ENCODE measurements around the gene USP47.

USP47 gene

DNA sequence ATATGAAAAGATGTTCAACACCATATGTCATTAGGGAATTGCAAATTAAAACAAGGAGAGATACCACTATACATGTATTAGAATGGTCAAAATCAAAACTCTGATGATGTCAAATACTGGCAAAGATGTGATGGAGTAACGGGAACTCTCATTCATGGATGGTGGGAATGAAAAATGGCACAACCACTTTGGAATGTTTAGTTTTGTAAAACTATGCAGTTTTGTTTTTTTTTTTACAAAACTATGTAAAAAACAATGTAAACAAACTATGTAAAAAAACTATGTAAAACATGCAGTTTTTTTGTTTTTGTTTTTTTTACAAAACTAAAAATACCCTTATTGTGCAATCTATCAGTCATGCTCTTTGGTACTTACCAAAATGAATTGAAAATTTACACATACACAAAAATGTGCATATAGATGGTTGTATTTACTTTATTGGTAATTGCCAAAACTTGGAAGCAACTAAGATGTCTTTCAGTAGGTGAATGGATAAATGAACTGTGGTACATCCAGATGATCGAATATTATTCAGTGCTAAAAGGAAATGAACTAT lies 5.0 kb upstream of the USP47 start:
- no peak for ATAC-seq
- TF ChIP-seq ZNF565 (CRISPR knock-in tag; conservative IDR thresholded peaks at IDR 0.05; ENCODE audit: low read depth): no peak
- TF ChIP-seq, protein P1, sequence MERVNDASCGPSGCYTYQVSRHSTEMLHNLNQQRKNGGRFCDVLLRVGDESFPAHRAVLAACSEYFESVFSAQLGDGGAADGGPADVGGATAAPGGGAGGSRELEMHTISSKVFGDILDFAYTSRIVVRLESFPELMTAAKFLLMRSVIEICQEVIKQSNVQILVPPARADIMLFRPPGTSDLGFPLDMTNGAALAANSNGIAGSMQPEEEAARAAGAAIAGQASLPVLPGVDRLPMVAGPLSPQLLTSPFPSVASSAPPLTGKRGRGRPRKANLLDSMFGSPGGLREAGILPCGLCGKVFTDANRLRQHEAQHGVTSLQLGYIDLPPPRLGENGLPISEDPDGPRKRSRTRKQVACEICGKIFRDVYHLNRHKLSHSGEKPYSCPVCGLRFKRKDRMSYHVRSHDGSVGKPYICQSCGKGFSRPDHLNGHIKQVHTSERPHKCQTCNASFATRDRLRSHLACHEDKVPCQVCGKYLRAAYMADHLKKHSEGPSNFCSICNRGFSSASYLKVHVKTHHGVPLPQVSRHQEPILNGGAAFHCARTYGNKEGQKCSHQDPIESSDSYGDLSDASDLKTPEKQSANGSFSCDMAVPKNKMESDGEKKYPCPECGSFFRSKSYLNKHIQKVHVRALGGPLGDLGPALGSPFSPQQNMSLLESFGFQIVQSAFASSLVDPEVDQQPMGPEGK (CRISPR knock-in tag; IDR thresholded peaks at IDR 0.05; ENCODE audit: borderline replicate concordance): no peak
- TF ChIP-seq TCF4 (CRISPR knock-in tag; IDR thresholded peaks at IDR 0.05; ENCODE audit: borderline replicate concordance): no peak
- no peak for TF ChIP-seq ZNF8 (CRISPR knock-in tag; IDR thresholded peaks at IDR 0.05)

- ATAC-seq: no peak
- TF ChIP-seq TSHZ2 (CRISPR knock-in tag; IDR thresholded peaks at IDR 0.05) (no peak), CSRNP3 (CRISPR knock-in tag; IDR thresholded peaks at IDR 0.05) (no peak), OSR1 (CRISPR knock-in tag; IDR thresholded peaks at IDR 0.05) (no peak), CSDC2 (CRISPR knock-in tag; IDR thresholded peaks at IDR 0.05) (no peak), ESRRG (CRISPR knock-in tag; IDR thresholded peaks at IDR 0.05) (no peak)
- TF ChIP-seq, protein P1 (CRISPR knock-in tag; IDR thresholded peaks at IDR 0.05; ENCODE audit: borderline replicate concordance): no peak
Measured at GRCh38 chr11:11839718-11840117, 2.1 kb upstream of the USP47 start.

- peak; percentile 76 for ATAC-seq
- TF ChIP-seq, protein P2, sequence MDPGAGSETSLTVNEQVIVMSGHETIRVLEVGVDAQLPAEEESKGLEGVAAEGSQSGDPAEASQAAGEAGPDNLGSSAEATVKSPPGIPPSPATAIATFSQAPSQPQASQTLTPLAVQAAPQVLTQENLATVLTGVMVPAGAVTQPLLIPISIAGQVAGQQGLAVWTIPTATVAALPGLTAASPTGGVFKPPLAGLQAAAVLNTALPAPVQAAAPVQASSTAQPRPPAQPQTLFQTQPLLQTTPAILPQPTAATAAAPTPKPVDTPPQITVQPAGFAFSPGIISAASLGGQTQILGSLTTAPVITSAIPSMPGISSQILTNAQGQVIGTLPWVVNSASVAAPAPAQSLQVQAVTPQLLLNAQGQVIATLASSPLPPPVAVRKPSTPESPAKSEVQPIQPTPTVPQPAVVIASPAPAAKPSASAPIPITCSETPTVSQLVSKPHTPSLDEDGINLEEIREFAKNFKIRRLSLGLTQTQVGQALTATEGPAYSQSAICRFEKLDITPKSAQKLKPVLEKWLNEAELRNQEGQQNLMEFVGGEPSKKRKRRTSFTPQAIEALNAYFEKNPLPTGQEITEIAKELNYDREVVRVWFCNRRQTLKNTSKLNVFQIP (CRISPR knock-in tag; IDR thresholded peaks at IDR 0.05; ENCODE audit: borderline replicate concordance, low read depth): no peak
- TF ChIP-seq TSHZ2 (CRISPR knock-in tag; IDR thresholded peaks at IDR 0.05) (no peak), OSR1 (CRISPR knock-in tag; IDR thresholded peaks at IDR 0.05) (no peak), RARB (CRISPR knock-in tag; IDR thresholded peaks at IDR 0.05) (no peak), ISL1 (CRISPR knock-in tag; IDR thresholded peaks at IDR 0.05) (no peak), ZFP30 (CRISPR knock-in tag; IDR thresholded peaks at IDR 0.05) (no peak), BACH2 (CRISPR knock-in tag; IDR thresholded peaks at IDR 0.05; ENCODE audit: borderline replicate concordance) (no peak), ZNF8 (CRISPR knock-in tag; IDR thresholded peaks at IDR 0.05) (no peak), ZC3H10 (CRISPR knock-in tag; IDR thresholded peaks at IDR 0.05) (no peak), ESRRG (CRISPR knock-in tag; IDR thresholded peaks at IDR 0.05) (no peak), TOX (CRISPR knock-in tag; IDR thresholded peaks at IDR 0.05; ENCODE audit: borderline replicate concordance) (no peak), ZNF70 (CRISPR knock-in tag; IDR thresholded peaks at IDR 0.05) (no peak), PPARA (CRISPR knock-in tag; IDR thresholded peaks at IDR 0.05; ENCODE audit: borderline replicate concordance) (no peak)
- TF ChIP-seq, protein P1 (CRISPR knock-in tag; IDR thresholded peaks at IDR 0.05; ENCODE audit: borderline replicate concordance): no peak
Measured at GRCh38 chr11:11841116-11841722, 553 bp upstream of the USP47 start.

All from SK-N-SH treated with all-trans-retinoic acid at 6 μM for 48 hours (cell line).